Lower leg skin (tissue), 3 donors: ENCODE data around the gene TCF7L1.
"Not testable (repeated sequence)": the region's sequence is repeated elsewhere in the genome, so short reads cannot be mapped to it uniquely, and the experiment has no call there.

Experiments used
- POLR2A ChIP-seq, 2 donors: fragments of 450-650 bp; IDR thresholded peaks; one replicate each; pipeline ENCODE4 v1.6.1; 2016 to 2017; ENCODE audit warnings: antibody characterized with exemption in 2 of 2, mild to moderate bottlenecking in 1 of 2, moderate library complexity in 1 of 2
- TF ChIP-seq, protein P1 (sequence below), 3 donors: fragments of 450-650 bp; IDR thresholded peaks; one replicate each; pipeline ENCODE4 v1.5.1; 2016; ENCODE audit warnings: antibody characterized with exemption in 3 of 3, mild to moderate bottlenecking in 3 of 3, moderate library complexity in 2 of 3

DNA sequence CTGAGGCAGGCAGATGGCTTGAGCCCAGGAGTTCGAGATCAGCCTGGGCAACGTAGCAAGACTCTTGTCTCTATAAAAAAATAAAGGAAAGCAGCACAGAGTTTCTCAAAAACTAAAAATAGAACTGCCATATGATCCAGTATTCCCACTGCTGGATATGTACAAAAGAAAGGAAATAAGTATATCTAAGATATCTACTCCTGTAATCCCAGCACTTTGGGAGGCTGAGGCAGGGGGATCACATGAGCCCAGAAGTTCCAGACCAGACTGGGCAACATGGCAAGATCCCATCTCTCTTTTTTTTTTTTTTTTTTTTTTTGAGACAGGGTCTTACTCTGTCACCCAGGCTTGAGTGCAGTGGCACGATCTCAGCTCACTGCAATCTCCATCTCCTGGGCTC lies 196.5 kb downstream of the TCF7L1 start:
- TF ChIP-seq, protein P1, sequence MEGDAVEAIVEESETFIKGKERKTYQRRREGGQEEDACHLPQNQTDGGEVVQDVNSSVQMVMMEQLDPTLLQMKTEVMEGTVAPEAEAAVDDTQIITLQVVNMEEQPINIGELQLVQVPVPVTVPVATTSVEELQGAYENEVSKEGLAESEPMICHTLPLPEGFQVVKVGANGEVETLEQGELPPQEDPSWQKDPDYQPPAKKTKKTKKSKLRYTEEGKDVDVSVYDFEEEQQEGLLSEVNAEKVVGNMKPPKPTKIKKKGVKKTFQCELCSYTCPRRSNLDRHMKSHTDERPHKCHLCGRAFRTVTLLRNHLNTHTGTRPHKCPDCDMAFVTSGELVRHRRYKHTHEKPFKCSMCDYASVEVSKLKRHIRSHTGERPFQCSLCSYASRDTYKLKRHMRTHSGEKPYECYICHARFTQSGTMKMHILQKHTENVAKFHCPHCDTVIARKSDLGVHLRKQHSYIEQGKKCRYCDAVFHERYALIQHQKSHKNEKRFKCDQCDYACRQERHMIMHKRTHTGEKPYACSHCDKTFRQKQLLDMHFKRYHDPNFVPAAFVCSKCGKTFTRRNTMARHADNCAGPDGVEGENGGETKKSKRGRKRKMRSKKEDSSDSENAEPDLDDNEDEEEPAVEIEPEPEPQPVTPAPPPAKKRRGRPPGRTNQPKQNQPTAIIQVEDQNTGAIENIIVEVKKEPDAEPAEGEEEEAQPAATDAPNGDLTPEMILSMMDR (IDR thresholded peaks at IDR 0.05) = not testable (repeated sequence)
- not testable (repeated sequence) for TF ChIP-seq POLR2A (IDR thresholded peaks at IDR 0.05)
